GM18498 (cell line): ENCODE data around the gene SPTBN1.
A peak's percentile ranks its signal among the peaks of the same experiment; 100 is the strongest.

Experiments
- ATAC-seq: cut with Tn5 transposase; IDR thresholded peaks from one replicate; pipeline ENCODE4 v1.9.1; 2021; ENCODE audit warnings: mild to moderate bottlenecking, moderate library complexity; ENCODE audit not compliant: unreplicated experiment

The SPTBN1 gene

GRCh38 chr2:54570321-54570855 is 114.3 kb downstream of the SPTBN1 start:
- ATAC-seq = no peak

GRCh38 chr2:54570925-54571694 is 115.0 kb downstream of the SPTBN1 start:
- ATAC-seq = peak; percentile 65

- no peak for ATAC-seq
Measured at GRCh38 chr2:54572262-54572635, 116.1 kb downstream of the SPTBN1 start.

- no peak for ATAC-seq
Measured at GRCh38 chr2:54572636-54573536, 116.8 kb downstream of the SPTBN1 start.

GRCh38 chr2:54573537-54573919 is 117.4 kb downstream of the SPTBN1 start:
- ATAC-seq = no peak

GRCh38 chr2:54574107-54574859 is 118.2 kb downstream of the SPTBN1 start:
- ATAC-seq = peak; percentile 29

- no peak for ATAC-seq
Measured at GRCh38 chr2:54574860-54575247, 118.7 kb downstream of the SPTBN1 start.

GRCh38 chr2:54575379-54575888 is 119.3 kb downstream of the SPTBN1 start:
- no peak for ATAC-seq

- no peak for ATAC-seq
Measured at GRCh38 chr2:54577035-54577434, 120.9 kb downstream of the SPTBN1 start.

GRCh38 chr2:54577944-54578647 is 122.0 kb downstream of the SPTBN1 start:
- ATAC-seq = no peak

- ATAC-seq = no peak
Measured at GRCh38 chr2:54578648-54579045, 122.5 kb downstream of the SPTBN1 start.

GRCh38 chr2:54579061-54579681 is 123.0 kb downstream of the SPTBN1 start:
- ATAC-seq = no peak

- ATAC-seq = peak; percentile 76
Measured at GRCh38 chr2:54579682-54580620, 123.8 kb downstream of the SPTBN1 start.

- peak; percentile 23 for ATAC-seq
Measured at GRCh38 chr2:54581326-54582039, 125.4 kb downstream of the SPTBN1 start.

- ATAC-seq = no peak
Measured at GRCh38 chr2:54582987-54583386, 126.9 kb downstream of the SPTBN1 start.

- ATAC-seq = no peak
Measured at GRCh38 chr2:54584598-54584997, 128.5 kb downstream of the SPTBN1 start.

- ATAC-seq = no peak
Measured at GRCh38 chr2:54585136-54585733, 129.1 kb downstream of the SPTBN1 start.

- ATAC-seq = no peak
Measured at GRCh38 chr2:54586062-54586461, 129.9 kb downstream of the SPTBN1 start.
